Endothelial cell of hepatic sinusoid (primary cell): ENCODE results near the gene TRIP4.

Experiments
- in situ Hi-C: cut with HindIII; loops from 2 replicates; pipeline ENCODE4 v1.10.0; 2017; ENCODE audit warnings: low sequenced_read_pairs

TRIP4 gene

DNA sequence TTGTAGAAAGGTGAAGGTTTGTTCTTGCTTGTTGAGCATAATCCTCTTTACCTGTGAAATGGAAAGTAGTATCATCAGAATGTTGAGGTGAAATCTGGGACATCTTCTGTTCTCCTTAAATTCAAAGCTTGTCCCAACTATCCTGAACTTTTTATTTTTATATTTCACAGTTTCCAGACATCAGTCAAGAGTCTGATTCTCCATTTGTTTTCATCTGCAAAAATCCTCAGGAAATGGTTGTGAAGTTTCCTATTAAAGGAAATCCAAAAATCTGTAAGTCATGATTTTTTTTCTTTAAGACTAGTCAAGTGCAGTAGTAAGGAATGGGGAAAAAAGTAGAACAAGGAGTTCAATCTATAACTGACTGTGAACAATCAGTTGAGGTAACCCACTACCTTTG, 57.2 kb downstream of the TRIP4 start:
- in situ Hi-C loops: no loop called here

DNA sequence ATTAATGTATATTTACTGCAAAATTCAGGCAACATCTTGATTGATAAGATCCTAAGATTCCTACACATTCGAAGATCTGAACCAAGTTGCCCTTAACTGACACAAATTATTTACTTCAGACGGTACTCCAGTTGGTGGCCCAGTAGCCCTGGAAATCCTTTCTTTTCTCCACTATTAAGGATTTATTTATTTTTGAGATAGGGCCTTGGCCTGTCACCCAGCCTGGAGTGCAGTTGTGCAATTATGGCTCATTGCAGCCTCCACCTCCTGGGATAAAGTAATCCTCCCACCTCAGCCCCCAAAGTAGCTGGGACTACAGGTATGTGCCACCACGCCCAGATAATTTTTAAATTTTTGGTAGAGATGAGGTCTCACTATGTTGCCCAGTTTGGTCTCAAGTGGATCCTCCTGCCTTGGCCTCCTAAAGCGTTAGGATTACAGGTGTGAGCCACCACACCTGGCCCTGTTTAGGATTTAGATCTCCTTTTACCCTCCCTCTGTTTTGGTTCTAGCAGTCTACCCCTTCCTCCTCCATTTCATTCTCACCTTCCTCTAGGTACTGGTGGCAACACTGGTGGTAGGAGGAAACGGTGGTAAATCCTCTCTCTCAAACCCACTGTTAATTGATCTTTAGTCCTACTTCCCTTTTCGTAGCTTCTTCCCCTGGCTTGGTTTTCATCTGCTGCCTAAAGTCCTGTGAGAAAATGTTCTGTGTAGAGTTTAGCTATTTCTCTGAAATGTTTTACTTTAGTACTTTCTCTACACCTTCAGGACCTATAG, 60.1 kb downstream of the TRIP4 start:
- in situ Hi-C loops: no loop called here

DNA sequence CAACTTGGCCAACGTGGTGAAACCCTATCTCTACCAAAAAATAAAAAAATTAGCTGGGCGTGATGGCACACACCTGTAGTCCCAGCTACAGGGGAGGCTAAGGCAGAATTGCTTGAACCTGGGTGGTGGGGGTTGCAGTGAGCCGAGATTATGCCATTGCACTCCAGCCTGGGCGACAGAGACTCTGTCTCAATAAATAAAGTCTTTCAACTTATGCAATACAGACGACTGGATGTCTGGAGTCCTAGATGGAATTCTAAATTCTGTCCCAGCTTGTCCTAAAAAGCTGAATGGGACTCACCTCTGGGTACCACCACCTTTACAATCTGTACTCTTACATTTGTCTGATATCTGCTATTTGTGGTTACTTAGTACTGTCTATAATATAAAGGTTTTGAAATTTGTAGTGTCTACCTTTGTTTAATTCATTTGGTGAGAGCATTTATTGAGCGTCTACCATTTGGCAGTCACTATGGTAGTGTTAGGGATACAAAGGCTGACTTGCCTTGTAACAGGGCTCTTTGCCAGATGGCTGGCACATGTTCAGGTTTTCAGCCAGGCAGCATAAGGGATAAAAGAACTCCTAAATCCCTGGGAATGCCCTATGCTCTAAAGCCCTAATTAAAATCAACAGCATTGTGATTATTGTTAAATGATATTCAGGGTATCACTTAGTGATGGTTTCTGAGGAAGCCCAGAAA, 65.5 kb downstream of the TRIP4 start:
- in situ Hi-C loops: no loop called here

DNA sequence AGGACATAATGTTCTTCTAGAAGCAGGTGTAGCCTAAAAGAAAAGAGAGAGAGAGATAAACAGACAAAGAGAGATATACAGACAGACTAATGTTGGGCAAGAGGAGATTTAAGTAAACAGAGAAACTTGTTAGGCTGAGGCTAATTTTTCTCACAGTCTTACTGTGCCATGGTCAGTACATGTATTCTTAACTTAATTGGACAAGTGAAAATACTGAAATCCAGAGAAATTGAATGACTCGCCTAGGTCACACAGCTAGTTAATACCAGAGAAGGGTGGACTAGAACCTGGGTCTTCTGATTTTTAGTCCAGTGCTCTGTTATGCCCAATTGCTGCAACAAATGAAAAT, 66.0 kb downstream of the TRIP4 start:
- in situ Hi-C loops: no loop called here

DNA sequence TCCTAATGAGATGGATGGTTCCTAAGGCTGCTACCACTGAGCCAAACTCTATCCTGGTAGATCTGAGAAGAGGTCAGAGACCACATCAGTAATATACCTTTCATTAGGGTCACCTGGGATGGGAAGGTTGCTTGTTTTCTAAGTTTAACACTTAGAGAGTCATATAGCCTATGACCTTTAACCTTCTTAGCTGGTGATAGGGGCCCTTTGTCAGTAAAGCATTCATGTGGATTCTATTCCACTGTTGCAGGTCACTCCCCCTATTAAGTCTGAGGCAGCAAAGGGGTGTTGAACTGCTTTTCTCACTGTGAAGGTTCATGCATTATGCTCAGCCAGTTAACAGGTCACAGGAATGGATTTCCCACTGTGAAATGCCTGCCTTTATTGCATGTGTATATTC, 66.6 kb downstream of the TRIP4 start:
- in situ Hi-C loops: no loop called here

DNA sequence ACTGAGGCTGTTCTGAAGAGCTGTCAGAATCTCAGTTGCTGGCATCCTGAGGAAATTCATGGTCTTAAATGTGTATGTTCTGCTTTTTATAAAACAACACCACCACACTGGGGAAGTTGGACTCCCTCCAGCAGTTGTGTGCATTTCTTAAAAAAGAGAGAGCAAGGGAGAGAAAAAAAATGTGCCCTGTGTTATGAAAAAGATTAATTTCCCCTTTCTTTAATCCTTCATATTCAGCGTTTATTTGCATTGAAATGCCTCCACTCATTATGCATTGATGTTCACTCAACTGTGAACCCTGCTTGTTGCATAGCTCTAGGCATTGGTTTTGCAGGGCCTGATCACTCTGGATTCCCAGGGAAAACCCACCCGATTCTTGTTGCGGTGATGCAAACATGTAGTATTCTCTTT, 68.3 kb downstream of the TRIP4 start:
- in situ Hi-C loops: no loop called here

DNA sequence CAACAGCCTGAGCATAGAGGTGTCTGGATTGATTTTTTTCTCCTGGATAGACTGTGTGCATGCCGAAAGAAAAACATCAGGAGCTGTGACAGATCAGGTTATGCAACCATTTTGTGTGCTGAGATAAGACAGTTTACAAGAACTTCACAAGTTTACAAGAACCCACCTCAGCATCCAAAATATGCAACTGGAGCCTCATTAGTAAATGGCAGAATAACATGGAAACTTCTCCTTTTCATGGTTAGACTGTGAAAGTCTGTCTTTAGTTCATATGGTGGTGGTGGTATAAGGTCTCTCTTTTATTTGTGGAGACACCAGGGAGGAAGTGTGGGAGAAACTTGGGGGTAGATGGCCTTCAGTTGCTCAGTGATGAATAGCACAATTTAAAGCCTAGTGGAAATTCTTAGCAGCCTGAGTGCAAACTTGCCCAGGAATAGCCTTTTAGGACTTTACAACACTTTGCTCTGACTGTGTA, 69.0 kb downstream of the TRIP4 start:
- in situ Hi-C loops: no loop called here

DNA sequence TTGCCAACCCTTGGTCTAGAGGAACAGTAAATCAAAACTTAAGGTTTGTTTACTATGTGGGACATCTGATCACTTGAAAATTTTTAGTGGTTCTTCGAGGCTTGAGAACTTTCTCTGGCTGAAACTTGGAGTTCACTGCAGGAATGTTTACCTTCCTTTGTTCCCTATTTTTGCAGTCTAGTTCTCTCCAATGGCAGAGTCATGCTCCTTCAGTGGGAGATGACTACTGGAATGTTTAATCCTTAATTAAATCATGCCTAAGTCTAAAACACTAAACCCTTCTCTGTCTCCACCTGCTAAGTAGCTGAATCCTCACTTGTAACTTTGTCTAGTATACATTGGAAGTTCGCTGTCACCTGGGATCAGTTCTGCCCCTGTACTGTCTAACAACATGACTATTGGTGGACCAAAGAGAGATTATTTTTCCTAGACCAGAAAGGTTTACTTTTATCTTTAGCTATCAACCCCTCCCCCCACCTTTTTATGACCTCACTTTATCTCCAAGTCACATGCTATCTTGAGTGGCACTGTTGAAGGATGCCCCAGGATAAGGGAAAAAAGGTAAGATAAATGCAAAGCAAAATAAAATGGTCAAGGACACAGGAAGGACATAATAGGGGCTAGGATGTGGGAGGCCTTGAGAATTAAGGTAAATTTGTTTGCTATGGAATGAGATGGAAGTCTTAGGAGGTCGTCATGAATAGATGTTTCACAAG, 71.6 kb downstream of the TRIP4 start:
- in situ Hi-C loops: no loop called here

DNA sequence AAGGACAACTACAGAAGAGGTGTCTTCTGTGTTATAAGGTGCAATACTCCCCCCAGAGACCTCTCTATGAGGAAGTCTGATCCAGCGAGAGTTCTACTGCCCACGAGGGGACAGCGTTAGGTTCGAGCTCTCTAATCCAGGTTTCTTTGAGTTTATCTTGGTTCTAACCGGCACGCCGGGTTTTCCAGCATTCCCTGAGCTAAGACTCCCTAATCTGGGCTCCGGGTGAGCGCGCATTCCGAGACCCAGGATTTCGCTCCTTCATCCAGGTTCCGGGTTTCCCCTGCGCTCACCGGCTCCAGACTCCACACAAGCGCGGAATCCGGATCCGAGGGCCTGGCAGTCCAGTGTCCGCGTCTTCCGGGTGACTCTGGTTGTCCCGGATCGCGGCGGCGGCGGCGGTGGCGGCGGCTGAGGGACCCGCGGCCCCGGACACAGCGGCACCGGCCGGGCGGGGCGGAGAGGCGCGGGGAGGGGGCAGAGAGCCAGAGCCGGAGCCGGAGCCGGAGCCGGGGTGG, 72.6 kb downstream of the TRIP4 start, which contains the start of gene ZNF609:
Gene ZNF609, plus strand, starts transcription at position 373 of the 518 bp plus-strand sequence. CDS start 38,842 bp downstream, outside the sequence.
- in situ Hi-C loops: no loop called here

DNA sequence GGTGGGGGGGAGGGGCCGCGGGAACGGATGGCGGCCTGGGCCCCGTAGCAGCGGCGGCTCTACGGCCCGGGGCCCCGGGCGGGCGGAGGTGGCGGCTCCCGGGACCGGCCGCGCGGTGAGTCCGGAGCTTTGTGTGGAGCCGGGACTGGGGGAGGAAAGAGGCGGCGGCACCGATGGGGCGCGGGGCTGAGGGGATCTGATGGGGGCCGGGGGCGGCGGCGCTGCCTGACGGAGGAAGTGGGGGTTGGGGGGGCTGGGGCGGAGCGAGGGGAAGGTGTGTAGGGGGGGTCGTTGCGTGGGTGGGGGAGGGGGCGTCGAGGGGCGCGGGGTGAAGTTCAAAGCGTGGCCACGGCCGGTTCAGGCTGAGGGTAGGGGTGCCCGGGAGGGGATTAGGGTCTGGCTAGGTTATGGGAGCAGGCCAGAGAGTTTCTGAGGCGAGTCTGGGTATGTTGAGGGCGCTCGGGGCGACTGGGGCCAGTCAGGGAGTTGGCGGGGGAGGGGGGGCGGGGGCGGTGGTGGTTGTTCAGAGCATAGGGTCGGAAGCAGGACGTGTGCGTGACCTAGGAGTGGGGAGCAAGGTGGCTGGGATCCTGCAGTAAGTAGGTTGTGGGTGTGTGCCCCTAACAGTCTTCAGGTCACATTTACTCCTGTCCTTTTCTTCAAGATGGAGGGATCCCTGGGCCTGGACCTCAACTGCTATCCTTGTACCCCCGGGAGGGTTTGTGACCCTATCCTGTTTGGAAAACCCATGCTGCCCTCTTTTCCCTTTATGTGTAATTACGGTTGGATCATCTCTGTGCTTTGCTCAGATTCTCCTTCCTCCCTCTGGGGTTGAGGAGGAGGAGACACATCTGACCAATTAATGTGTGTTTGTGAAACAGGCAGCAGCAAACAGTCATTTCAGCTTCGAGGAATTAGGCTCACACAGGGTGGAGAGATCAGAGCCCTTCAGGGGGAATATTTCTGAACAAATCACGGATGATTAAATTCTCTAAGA, 73.4 kb downstream of the TRIP4 start:
- in situ Hi-C loops: no loop called here

DNA sequence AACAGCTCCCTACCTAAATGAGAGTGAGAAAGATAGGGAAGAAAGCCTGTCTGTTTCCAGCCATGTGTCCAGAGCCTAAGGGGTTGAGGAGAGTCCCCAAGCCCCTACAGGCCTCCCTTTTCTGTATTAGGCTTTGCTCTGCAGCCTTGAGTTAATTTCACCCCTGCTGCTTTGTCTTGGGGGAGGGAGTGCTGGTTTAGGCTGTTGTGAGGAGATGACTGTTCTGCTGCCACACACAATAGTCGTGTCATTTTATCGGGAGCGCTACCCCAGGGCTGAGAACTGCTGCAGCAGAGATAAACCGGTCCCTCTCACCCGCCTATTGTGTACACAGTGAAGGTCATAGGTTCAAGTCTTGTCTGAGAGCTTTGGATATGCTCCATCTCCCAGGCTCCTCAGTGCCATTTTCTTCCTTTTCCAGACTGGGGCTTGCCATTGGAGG, 74.1 kb downstream of the TRIP4 start:
- in situ Hi-C loops: no loop called here

DNA sequence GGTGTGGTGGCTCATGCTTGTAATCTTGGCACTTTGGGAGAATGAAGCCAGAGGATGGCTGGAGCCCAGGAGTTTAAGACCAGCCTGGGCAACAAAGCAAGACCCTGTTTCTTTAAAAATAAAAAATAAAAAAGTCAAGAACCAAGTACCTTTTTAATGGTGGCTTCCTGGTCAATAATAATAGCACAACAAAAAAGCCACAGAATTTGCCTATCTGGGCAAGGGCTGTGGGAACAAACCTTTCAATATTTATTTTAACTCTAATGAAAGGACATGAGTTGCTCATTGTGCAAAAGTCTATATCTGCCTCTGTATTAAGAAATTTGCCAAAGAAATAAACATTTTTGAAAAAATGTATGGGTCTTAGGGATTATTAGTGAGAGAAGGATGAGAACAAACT, 74.9 kb downstream of the TRIP4 start:
- in situ Hi-C loops: no loop called here

DNA sequence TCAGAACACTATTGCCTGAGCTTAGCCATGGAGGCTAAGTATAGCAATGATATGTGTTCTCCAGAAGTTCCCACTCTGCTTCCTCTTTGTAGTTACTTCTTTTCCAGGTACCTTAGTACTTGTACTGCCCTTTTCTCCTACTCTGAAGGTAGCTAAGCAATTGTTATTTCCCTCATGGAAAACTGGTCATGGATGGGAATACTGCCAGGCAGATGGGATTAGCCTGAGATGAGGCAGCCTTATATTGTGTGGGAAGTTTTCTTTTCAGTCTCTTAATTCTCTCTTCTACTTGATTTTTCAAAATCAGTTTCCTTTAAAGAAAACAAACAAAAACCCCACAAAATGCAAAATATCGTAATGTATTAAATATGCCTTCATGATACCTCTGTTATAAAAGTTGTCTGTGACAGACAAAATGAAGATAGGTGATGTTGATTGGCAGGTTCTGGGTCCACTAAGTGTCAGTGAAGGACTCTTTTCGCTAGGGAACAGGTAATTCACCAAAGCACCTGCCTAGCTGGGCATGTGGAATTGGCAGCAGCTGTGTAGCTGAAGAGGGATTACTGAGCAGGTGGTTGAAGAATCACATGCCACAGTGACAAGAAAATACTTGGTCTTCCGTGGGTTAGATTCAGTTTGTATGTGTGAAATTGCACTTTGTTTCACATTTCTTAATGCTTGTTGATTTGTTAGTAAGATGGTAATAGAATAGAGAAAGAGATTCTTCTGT, 76.8 kb downstream of the TRIP4 start:
- in situ Hi-C loops: no loop called here

DNA sequence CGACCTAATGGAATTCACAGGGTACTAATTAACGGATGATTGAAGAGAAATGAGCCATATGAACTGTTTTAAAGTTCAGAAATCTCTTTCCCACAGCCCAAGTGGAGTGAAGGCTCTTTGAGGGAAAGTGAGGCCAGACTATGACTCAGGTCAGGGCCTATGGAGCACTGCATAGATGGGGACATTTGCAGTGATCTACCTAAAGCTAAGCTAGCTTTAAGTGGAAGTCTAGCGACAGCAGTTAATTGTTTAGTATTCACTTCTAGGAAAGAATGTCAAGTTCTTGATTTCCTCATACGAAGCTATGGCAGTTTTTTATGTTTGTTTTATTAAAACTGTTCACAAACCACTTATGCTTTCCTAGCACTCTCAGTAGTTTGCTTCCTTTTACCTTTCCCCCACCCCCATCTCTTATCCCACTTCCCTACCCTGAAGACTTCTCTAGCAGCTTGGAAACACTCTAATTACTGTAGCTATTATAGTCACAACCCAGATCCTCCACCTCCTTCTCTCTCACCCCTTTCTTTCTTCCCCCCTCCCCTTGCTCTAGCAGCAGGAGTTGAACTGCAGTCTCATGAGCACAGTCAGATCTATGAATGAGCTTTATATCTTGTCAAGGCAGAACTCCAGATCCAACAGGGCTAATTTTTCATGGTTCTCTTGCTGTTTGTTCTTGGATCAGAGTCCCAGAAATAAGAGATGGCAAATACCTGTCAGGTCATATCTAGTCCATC, 78.9 kb downstream of the TRIP4 start:
- in situ Hi-C loops: no loop called here

DNA sequence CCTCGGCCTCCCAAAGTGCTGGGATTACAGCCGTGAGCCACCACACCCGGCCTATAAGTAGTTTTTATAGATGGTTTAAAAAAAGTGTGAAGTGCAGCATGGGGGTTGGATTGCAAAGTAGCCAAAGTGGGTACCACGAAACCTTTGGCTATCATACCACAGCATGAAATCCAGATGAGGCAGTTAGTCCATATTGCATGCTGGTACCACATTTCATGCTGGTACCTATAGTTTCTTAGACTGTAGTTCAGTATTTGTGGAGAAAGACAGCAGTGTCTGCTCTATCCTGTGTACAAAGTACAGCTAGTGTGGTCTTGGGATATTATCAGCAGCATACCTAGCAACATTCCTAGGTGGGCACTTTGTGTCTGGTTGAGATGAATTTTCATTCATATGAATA, 84.5 kb downstream of the TRIP4 start:
- in situ Hi-C loops: no loop called here

DNA sequence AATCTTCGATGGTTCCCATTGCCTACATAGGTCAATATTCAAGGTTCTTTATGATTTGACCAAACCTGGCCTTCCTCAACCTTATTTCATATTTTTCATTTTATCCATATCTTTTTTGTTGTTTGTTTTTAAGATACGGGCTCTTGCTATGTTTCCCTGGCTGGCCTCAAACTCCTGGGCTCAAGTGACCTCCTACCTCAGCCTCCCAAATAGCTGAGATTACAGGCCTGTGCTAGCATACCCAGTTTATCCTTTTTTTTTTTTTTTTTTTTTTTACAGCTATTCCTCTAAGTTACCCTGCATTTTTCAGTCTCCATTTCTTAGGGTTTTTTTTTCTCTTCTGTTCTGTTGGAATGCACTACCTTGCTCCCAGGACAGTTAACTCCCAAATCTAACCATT, 87.2 kb downstream of the TRIP4 start:
- in situ Hi-C loops: no loop called here

DNA sequence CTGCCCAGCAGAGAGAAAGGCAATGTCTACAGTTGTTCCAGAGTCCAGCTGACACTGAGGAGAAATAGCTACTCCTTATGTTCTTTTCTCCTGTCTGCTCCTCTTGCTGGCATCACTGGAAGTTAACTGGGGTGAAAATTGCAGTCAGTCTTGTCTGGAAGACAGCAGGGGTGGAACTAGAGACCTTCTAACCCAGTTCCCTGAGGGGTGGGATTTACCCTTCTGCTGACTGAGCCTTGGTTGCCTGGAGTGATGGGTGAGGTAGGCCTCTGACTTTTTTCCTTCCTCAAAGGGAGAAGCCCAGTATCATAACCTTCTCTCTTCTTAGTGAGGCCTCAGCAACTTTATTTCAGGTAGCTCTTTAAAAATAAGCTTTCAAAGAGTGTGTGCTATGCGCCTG, 88.9 kb downstream of the TRIP4 start:
- in situ Hi-C loops: no loop called here

DNA sequence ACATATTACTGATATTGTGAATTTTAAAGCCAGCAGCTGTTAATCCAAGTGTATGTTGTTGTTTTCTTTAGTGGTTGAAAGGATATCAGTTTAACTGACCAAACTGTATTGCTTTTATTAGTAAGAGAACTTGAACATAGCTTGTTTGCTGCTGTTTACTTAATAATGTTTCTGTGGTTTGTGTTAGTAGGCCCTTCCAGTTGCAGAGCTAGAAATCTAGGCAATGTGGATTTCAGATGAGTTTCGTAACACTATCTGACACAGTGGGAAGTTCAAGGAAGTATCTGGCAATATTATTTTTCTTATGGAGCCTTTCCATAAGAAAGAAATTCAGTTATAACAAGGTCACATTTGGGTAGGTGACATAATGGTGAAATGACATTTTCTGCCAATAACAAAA, 91.2 kb downstream of the TRIP4 start:
- in situ Hi-C loops: no loop called here

DNA sequence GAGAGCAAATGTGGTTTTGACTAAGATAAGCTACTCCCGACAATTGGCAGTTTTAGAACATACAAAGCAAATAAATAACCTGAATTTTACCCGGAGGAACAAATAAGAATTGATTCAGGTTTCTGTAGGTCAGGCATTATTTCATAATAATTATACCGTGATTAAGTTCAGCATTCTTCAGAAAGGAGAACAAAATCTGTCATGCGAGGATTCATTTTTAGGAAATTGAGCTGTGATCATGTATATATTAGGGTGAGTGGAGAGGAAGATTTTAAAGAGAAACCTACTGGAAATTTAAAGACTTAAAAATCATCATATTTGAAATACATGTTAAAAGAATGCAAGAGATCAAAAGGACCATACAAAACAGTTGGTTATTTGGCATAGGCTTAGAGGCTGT, 93.3 kb downstream of the TRIP4 start:
- in situ Hi-C loops: no loop called here
